NCI-H2171 treated with DMSO at 0.1 percent for 48 hours (cell line): ENCODE measurements around the gene HYLS1.

Experiments
- DNase-seq: peaks from one replicate; lab custom pipeline; 2025; lab: John Stamatoyannopoulos, UW

The HYLS1 gene

DNA sequence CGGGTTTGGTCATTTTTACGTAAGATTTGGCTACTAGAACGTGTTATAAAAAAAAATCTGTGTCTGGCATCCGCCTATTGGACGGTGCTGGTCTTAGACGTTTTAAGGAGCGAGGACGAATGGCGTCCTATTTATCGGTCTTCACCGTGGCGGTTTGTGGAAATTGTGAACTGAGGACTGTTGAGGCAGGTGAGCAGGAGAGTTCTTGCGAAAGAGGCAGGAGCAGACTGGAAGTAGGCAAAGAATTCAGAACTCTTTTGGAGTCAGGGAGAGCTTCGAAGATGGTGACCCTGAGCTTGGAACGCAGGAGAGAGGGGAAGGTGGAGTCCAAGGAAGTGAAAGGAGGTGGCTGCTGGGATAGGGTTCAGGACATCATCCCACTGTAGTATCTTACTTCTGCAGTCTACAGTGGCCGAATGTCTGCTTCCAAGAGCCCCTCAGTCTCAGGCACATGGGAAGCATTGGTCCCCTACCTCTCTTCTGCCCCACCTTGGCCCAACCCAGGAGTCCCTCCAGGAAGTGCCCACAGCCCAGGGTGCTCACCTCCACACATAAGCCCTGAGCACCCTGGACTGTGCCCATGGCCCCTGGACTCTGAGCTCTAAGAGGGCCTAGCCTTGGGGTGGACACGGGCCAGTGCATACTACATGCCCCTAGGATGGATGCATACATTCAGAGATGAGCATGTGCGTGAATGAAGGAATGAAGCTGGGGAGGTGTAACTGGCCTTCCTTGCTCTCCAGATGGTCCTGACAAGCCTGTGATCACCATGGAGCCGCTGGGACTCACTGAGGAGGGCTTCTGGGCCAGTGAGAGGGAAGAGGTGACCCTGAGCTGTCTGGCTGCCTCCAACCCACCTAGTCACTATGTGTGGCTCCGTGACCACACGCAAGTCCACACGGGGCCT is 62.1 kb downstream of the HYLS1 start:
- no peak for DNase-seq

DNA sequence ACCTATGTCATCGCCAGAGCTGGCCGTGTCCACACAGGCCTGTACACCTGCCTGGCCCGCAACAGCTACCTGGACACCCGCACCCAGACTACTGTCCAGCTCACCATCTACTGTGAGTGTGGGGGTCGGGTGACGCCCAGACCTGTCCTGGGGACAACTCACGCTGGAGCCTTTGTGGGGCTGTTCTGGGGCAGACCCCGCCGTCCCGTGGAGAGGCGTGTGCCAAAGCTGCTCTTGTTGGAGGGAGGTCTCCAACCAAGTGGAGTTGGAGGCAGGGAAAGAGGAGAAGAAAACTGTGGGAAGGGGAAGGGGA is 62.7 kb downstream of the HYLS1 start:
- no peak for DNase-seq
